ENCODE results near the gene ERRFI1. TPM values are rescaled to one million over a fixed set of nuclear protein-coding genes. Genes with fewer than 3 reads are reported as not detected.
"Not testable (repeated sequence)": the region's sequence is repeated elsewhere in the genome, so short reads cannot be mapped to it uniquely, and the experiment has no call there.

Gene ERRFI1, protein sequence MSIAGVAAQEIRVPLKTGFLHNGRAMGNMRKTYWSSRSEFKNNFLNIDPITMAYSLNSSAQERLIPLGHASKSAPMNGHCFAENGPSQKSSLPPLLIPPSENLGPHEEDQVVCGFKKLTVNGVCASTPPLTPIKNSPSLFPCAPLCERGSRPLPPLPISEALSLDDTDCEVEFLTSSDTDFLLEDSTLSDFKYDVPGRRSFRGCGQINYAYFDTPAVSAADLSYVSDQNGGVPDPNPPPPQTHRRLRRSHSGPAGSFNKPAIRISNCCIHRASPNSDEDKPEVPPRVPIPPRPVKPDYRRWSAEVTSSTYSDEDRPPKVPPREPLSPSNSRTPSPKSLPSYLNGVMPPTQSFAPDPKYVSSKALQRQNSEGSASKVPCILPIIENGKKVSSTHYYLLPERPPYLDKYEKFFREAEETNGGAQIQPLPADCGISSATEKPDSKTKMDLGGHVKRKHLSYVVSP
- polyA plus RNA-seq (2012; ENCODE audit: insufficient read depth, insufficient read length), result 4.2 TPM

DNA sequence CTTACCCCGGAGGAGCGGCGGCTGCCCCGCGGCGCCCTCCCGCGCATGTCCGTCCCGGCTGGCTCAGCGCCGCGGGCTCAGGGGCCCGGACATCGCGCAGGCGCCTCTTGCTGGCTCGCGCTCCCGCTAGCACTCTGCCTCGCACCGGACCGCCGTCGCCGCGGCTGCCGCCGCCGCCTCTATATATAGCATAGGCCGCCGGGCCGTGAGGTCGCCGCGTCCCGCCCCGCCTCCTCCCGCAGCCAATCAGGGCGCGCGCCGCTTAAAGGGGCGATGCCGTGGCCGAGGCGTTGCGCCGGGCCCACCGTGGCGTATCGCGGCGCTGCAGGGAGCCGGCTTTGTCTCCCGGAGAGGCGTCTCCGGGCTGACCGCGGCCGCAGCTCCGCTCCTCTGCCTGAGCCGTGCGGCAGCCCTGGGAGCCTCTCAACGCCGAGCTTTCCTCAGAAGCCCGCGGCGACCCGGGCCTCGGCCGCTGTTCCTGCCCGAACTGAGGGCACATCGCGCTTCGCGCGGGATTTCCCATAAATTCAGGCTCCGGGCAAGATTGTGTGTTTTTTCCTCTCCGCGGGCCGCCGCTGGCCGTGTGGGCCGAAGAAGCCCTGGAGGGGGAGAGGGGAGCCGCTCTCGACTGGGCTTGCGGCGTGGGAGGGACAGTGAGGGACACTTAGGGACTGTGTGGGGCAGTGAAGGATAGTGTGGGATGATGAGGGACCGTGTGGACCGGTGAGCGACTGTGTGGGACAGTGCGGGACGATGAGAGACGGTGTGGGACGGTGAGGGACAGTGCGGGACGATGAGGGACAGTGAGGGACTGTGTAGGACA is at the start of gene ERRFI1:
ERRFI1 (minus strand) TSS at position 157 of the 823 bp plus-strand sequence. CDS start 10,690 bp downstream, outside the sequence.
- peak; percentile 58 for DNase-seq (ENCODE audit: low read depth, low spot score)
- peak within 1 kb of the TSS; percentile 15; the same call in 1 of the 2 replicates for H3K4me3 ChIP-seq (ENCODE audit: low read length)

DNA sequence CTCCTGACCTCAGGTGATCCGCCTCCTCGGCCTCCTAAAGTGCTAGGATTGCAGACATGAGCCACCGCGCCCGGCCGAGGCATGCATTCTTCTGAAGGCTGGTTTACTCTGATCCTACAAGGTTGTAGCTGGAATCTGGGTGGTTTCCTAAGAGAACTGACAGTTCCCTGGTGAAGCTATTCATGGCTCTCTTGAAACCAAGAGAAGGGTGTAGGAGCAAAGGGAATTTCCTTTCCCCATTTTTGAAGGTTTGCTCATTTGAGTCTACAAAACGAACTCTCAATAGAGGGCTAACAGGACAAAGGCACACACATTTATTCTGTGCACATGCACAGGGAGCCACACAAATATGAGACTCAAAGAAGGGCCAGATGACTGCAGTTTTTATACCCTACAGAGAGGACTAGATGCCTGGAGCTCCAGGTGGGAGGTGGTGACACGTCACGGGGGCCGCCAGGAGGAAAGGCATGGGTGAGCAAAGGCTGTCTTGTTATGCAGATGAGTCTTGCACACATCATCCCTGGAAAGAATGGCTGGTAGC is 49.5 kb upstream of the ERRFI1 start:
- no peak for DNase-seq (ENCODE audit: low read depth, low spot score)
- H3K4me3 ChIP-seq (ENCODE audit: low read length), result no peak overlapping the region

DNA sequence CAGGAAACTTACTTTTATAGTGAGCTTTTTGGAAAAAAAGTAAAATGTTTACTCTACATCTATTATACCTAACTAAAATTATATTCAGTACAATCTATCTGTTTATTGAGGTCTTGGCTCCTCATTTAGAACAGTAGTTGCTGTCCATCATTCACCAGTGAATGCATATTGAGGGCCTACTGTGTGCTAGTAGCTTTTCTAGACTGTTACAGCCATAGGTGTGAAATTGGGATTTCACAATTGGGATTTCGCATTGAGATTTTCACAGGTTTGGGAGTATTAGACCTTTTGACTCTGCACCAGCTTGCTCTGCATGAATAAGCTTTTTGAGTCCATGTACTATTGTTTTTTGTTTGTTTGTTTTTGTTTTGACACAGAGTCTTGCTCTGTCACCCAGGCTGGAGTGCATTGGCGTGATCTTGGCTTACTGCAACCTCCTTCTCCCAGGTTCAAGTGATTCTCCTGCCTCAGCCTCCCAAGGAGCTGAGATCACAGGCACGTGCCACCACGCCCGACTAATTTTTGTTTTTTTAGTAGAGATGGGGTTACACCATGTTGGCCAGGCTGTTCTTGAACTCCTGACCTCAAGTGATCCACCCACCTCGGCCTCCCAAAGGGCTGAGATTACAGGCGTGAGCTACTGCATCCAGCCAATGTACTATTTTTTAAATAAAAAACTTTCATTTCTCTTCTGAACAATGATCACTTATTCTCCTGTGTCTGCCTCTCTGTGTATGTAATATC is 47.2 kb upstream of the ERRFI1 start:
- H3K4me3 ChIP-seq (ENCODE audit: low read length), result no peak overlapping the region
- no peak for DNase-seq (ENCODE audit: low read depth, low spot score)

DNA sequence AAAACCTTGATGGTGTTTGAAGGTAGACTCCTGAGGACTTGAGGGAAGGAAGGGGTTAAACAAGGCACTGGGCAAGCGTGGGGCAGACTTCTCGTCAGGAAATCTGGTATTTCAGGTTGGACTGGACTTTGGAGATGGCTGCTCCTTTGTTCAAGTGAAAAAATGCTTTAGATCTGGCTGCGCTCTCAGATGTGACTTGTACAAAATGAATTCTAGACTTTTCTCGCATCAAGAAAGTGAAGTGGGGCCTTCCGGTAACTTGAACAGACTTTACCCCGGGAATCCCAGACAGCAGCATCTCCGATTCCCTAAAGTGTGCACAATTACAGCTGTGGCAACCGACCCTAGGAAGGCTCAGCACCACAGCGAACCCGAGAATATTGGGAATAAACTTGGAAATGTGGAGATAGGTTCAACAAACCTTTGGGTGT is 44.3 kb upstream of the ERRFI1 start:
- H3K4me3 ChIP-seq (ENCODE audit: low read length), result no peak overlapping the region
- DNase-seq (ENCODE audit: low read depth, low spot score), result no peak

DNA sequence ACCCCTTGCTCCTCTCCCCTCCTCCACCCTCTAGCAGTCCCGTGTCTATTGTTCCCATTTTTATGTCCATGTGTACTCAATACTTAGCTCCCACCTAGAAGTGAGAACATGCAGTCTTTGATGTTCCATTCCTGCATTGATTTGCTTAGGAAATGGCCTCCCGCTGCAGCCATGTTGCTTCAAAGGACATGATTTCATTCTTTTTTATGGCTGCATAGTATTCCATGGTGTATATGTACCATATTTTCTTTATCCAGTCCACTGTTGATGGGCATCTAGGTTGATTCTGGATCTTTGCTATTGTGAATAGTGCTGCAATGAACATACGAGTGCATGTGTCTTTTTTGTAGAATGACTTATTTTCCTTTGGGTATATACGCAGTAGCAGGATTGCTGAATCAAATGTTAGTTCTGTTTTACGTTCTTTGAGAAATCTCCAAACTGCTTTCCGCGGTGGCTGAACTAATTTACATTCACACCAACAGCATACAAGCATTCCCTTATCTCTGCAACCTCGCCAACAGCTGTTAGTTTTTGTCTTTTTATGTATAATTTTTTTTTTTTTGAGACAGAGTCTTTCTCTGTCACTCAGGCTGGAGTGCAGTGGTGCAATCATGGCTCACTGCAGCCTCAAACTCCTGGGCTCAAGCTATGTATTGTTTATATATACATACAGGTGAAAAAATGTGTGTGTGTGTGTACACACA is 43.7 kb upstream of the ERRFI1 start:
- not testable (repeated sequence) for H3K4me3 ChIP-seq (ENCODE audit: low read length); DNase-seq (ENCODE audit: low read depth, low spot score)

DNA sequence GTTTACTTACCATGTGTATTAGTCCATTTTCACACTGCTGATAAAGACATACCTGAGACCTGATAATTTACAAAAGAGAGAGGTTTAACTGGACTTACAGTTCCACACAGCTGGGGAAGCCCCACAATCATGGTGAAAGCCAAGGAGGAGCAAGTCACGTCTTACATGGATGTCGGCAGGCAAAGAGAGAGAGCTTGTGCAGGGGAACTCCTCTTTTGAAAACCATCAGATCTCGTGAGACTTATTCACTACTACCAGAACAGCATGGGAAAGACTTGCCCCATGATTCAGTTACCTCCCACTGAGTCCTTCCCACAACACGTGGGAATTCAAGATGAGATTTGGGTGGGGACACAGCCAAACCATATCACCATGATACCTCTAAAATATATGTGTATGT is 39.3 kb upstream of the ERRFI1 start:
- DNase-seq (ENCODE audit: low read depth, low spot score), result no peak
- H3K4me3 ChIP-seq (ENCODE audit: low read length), result no peak overlapping the region

DNA sequence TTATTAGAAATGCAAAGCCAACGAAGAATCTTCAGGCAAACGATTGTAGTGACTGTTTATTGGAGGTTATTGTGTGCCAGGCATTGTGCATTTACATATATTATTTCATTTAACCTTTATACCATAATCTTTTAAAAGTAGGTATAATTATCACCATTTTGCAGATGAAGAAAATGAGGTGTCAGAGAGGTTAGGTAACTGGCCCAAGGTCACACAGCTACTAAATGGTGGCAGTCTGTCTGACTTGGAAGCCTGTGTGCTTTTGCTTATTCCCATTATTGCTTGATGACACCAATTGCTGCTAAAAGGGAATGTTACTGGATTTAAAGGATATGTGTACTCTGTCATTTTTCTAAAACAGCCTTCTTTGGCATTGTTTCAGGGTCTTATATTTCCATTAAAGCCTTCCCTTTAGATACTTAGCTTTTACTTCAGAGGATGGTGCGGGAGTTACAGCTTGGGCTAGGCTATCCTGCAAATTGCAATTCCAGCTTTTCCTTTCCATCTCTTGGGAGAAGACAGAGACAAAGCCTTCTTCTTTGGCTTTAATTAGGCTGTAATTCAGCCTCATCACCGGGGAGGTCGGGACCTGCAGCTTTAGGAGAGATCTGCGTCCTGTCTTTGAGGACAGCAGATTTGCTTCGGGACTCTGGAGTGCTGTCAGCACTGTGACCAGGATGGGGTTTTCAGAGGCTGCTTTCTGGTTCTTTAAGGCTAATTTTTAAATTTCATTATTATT is 37.4 kb upstream of the ERRFI1 start:
- H3K4me3 ChIP-seq (ENCODE audit: low read length), result no peak overlapping the region
- no peak for DNase-seq (ENCODE audit: low read depth, low spot score)

DNA sequence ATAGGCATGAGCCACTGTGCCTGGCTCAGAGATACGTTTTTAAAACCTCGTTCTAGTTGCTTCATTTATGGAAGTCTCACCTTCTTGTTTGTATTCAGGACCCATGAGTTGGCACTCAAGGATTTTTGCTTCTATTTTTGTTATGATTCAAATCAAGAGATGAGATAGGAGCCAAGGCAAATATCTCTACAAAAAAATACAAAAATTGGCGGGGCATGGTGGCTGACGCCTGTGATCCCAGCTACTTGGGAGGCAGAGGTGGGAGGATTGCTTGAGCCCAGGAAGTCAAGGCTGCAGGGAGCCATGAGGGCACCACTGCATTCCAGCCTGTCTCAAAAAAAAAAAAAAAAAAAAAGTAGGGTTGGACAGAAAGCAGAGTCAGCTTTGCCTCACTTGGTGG is 36.8 kb upstream of the ERRFI1 start:
- H3K4me3 ChIP-seq (ENCODE audit: low read length), result no peak overlapping the region
- DNase-seq (ENCODE audit: low read depth, low spot score), result no peak

DNA sequence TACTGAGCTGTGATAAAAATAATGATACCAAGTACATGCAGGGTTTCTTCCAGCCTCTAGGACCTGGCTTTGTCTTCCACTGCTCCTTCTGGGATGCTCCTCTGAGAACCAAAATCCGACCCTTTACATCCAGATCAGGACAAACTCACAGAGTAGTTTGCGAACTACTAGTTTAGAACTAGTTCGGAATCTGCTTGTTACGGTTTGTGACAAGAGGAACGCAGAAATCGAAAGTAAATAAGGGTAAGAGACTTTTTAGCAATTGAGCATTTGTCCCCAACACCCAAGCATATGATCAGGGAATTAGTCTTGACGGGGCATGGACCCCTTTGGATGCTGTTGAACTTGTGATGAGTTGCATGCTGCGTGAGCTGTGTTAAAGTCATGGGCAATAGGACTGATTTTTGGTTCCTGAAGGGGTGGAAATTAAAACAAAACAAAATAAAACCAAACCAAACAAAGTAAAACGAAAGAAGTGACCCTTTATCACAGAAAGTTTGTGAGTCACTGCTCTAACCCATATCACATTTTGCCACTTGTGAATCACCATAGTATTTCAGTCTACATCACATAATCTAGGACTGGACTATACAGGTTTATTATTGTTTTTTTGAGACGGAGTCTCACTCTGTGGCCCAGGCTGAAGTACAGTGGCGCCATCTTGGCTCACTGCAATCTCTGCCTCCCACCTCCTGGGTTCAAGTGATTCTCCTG is 35.7 kb upstream of the ERRFI1 start:
- no peak for DNase-seq (ENCODE audit: low read depth, low spot score)
- no peak overlapping the region for H3K4me3 ChIP-seq (ENCODE audit: low read length)

DNA sequence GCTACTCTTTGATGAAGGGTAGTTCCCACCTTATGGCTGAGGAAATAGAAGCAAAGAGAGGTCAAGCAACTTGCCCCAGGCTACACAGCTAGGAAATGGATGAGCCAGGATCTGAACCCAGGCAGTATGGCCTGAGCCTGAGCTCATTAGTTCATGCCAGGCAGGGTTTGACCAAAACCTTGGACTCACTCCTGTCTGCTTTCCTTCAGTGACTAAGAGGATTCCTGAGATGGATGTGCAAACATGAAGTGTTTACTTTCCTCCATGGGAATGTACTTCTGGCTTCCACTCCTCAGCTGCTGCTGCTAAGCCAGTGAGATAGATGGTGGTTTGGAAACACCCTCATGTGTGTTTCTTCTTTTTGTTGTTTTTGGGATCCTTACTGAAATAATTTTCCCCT is 35.1 kb upstream of the ERRFI1 start:
- H3K4me3 ChIP-seq (ENCODE audit: low read length), result no peak overlapping the region
- no peak for DNase-seq (ENCODE audit: low read depth, low spot score)

DNA sequence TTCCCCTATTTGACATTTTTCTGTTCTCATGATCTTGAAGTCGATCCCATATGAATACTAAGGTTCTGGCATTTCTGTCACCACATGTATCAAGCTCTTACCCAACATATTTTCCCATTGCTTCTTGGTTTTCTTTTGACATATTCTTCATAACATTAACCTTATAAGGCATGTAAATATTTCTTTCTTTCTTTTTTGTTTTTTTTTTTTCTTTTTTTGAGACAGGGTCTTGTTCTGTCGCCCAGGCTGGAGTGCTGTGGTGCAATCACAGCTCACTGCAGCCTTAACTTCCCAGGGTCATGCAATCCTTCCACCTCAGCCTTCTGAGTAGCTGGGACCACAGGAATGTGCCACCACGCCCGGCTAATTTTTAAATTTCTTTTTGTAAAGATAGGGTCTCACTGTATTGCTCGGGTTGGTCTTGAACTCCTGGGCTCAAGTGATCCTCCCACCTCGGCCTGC is 33.1 kb upstream of the ERRFI1 start:
- H3K4me3 ChIP-seq (ENCODE audit: low read length), result no peak overlapping the region
- DNase-seq (ENCODE audit: low read depth, low spot score), result no peak

DNA sequence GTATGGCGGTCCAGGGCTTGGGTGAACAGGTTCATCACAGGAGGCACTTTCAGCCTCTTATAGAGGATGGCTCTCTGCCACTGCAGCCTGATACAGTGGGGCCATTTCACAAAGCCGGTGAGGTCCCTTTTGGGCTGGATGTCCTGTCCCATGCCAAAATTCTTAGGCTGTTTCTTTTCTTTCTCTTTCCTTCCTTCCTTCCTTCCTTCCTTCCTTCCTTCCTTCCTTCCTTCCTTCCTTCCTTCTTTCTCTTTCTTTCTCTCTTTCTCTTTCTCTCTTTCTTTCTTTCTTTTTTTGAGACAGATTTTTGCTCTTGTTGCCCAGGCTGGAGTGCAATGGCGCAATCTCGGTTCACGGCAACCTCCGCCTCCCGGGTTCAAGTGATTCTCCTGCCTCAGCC is 31.7 kb upstream of the ERRFI1 start:
- not testable (repeated sequence) for H3K4me3 ChIP-seq (ENCODE audit: low read length); DNase-seq (ENCODE audit: low read depth, low spot score)

DNA sequence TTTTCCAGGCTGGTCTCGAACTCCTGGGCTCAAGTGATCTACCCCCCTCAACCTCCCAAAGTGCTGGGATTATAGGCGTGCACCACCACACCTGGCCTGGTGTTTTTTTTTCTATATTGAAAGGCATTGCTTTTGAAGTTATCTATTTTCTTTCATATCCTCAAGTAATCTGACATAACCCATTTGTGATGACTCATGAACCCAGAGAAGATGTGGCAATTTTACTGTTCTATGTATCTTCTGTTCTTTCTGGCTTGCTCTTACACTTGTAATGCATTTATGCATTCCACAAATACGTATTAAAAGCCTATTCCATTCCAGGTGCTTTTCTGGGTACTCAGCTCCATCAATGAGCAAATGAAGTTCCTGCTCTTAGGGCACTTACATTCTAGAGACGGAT is 29.9 kb upstream of the ERRFI1 start:
- no peak overlapping the region for H3K4me3 ChIP-seq (ENCODE audit: low read length)
- DNase-seq (ENCODE audit: low read depth, low spot score), result no peak

DNA sequence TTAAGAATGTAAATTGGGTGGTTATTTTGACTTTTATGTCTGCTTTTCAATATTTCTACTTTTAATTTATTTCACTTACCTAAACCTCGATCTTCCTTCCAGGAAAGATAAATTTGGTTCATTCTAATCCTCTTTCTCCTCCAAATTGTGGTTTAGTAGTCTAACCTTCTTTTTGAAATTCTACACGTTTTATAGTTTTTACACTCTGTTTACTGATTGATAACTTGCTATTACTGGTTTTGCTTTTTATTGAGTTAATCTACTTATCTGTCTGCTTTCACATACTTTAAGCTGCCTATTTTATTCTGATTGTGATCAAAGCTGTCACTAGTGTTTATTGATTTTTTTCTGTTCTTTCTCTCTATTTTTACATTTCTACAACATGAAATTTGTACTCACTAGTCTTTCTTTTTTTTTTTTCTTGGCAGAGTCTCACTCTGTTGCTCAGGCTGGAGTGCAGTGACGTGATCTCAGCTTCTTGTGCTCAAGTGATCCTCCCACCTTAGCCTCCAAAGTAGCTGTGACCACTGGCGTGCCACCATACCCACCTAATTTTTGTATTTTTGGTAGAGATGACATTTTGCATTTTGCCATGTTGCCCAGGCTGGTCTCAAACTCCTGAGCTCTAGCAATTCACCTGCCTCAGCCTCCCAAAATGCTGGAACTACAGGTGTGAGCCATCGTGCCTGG is 27.9 kb upstream of the ERRFI1 start:
- no peak overlapping the region for H3K4me3 ChIP-seq (ENCODE audit: low read length)
- DNase-seq (ENCODE audit: low read depth, low spot score), result no peak

DNA sequence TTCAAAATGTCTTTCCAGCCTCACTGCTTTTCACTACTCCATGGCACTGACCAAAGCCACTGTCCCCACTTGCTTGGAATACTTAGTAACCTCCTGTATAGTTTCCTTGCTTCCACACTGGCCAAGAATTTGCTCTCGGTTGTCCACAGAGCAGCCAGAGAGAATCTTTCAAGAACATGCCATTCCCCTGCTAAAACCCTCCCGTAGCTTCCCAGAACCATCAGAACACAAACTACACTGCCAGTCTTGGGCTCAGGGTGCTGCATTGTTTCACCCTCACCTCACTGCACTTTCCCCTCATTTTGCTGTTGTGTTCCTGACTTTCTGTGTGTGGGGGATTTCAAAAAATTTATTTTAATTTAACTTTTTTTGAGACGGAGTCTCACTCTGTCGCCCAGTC is 25.5 kb upstream of the ERRFI1 start:
- H3K4me3 ChIP-seq (ENCODE audit: low read length), result no peak overlapping the region
- no peak for DNase-seq (ENCODE audit: low read depth, low spot score)

DNA sequence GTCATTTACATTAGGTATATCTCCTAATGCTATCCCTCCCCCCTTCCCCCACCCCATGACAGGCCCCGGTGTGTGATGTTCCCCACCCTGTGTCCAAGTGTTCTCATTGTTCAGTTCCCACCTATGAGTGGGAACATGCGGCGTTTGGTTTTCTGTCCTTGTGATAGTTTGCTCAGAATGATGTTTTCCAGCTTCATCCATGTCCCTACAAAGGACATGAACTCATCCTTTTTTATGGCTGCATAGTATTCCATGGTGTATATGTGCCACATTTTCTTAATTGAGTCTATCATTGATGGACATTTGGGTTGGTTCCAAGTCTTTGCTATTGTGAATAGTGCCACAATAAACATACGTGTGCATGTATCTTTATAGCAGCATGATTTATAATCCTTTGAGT is 23.1 kb upstream of the ERRFI1 start:
- H3K4me3 ChIP-seq (ENCODE audit: low read length); DNase-seq (ENCODE audit: low read depth, low spot score): not testable (repeated sequence)

All from Jurkat, Clone E6-1 (cell line).